Astrocyte (in vitro differentiated cells and primary cell): ENCODE measurements around the gene CABCOCO1. TPM values are rescaled to one million over a fixed set of nuclear protein-coding genes. Genes with fewer than 3 reads are reported as not detected.

ENCODE experiments used
- DNase-seq: peaks from one replicate; pipeline ENCODE4 v3.0.0-alpha.2; 2010; ENCODE audit warnings: low read depth
- FAIRE-seq: peaks from 2 replicates; lab custom pipeline; 2011; peaks lifted over from hg19 to GRCh38; lab: Jason Lieb, UNC
- H2AFZ ChIP-seq: 2 replicates; pipeline ENCODE4 v1.6.0; 2012; ENCODE audit warnings: low read depth, low read length, inconsistent platforms
- H3K27ac ChIP-seq: 2 replicates; pipeline ENCODE4 v1.5.1; 2011; ENCODE audit warnings: low read depth, low read length, inconsistent platforms
- H3K27me3 ChIP-seq: 2 replicates; pipeline ENCODE4 v1.6.0; 2011; ENCODE audit warnings: low read length, inconsistent platforms; ENCODE audit not compliant: insufficient read depth
- H3K36me3 ChIP-seq: 2 replicates; pipeline ENCODE4 v1.5.1; 2011; ENCODE audit warnings: low read length, inconsistent platforms; ENCODE audit not compliant: insufficient read depth
- H3K4me1 ChIP-seq: 2 replicates; pipeline ENCODE4 v1.5.1; 2011; ENCODE audit warnings: low read length, inconsistent platforms; ENCODE audit not compliant: insufficient read depth
- H3K4me2 ChIP-seq: 2 replicates; pipeline ENCODE4 v1.6.0; 2012; ENCODE audit warnings: low read length, inconsistent platforms
- H3K4me3 ChIP-seq: 2 replicates; pipeline ENCODE4 v1.5.1; 2011; ENCODE audit warnings: low read depth, mild to moderate bottlenecking, low read length, inconsistent platforms; ENCODE audit not compliant: insufficient read depth
- H3K79me2 ChIP-seq: 2 replicates; pipeline ENCODE4 v1.6.0; 2012; ENCODE audit warnings: mild to moderate bottlenecking, low read length, inconsistent platforms; ENCODE audit not compliant: insufficient read depth
- H3K9ac ChIP-seq: 2 replicates; pipeline ENCODE4 v1.6.0; 2012; ENCODE audit warnings: mild to moderate bottlenecking, low read length, inconsistent platforms
- H3K9me3 ChIP-seq: 2 replicates; pipeline ENCODE4 v1.5.1; 2012; ENCODE audit warnings: low read depth, mild to moderate bottlenecking, low read length, inconsistent platforms; ENCODE audit not compliant: insufficient read depth
- H4K20me1 ChIP-seq: 2 replicates; pipeline ENCODE4 v1.6.0; 2012; ENCODE audit warnings: low read length, inconsistent platforms; ENCODE audit not compliant: insufficient read depth
- H3K27ac Mint-ChIP-seq: one replicate; pipeline ENCODE4 v1.8.0; 2021; ENCODE audit warnings: mild to moderate bottlenecking, mixed read lengths; ENCODE audit not compliant: unreplicated experiment
- H3K27me3 Mint-ChIP-seq: one replicate; pipeline ENCODE4 v1.8.0; 2021; ENCODE audit warnings: low read depth, mixed read lengths; ENCODE audit not compliant: unreplicated experiment
- H3K36me3 Mint-ChIP-seq: one replicate; pipeline ENCODE4 v1.8.0; 2021; ENCODE audit warnings: low read depth, mixed read lengths; ENCODE audit not compliant: unreplicated experiment
- H3K4me1 Mint-ChIP-seq: one replicate; pipeline ENCODE4 v1.8.0; 2021; ENCODE audit warnings: low read depth, mixed read lengths; ENCODE audit not compliant: unreplicated experiment
- H3K4me3 Mint-ChIP-seq: one replicate; pipeline ENCODE4 v1.8.0; 2021; ENCODE audit warnings: mild to moderate bottlenecking, moderate library complexity, mixed read lengths; ENCODE audit not compliant: unreplicated experiment
- H3K9me3 Mint-ChIP-seq: one replicate; pipeline ENCODE4 v1.8.0; 2021; ENCODE audit warnings: mild to moderate bottlenecking, mixed read lengths; ENCODE audit not compliant: unreplicated experiment
- CTCF ChIP-seq: IDR thresholded peaks from 2 replicates; pipeline ENCODE4 v1.5.1; 2011; ENCODE audit warnings: low read depth, mild to moderate bottlenecking, inconsistent platforms, low read length, moderate library complexity; ENCODE audit not compliant: insufficient read depth
- EZH2 ChIP-seq: IDR thresholded peaks from 2 replicates; pipeline ENCODE4 v1.6.1; 2012; ENCODE audit warnings: mild to moderate bottlenecking, low read length, inconsistent platforms; ENCODE audit not compliant: insufficient read depth
- total RNA-seq: library from RNA; stranded (reverse); gene quantifications from 2 replicates; pipeline ENCODE4 v1.2.1, GENCODE V29; 2021

The CABCOCO1 gene
- total RNA-seq, 1 donor from 2014 or later = 0.23 TPM

- no peaks in the 10 kb centered on the region for H3K4me1 Mint-ChIP-seq
- no peaks in the 10 kb centered on the region for H3K27me3 ChIP-seq
- DNase-seq (no peak), FAIRE-seq (no peak)
- no peaks in the 10 kb centered on the region for H3K79me2 ChIP-seq
- H4K20me1 ChIP-seq = no peaks in the 10 kb centered on the region
- peaks cover 1% of the 10 kb centered on the region for H3K9me3 Mint-ChIP-seq
- H3K36me3 ChIP-seq = no peaks in the 10 kb centered on the region
- H3K9me3 ChIP-seq = no peaks in the 10 kb centered on the region
- no peak overlapping the region for H3K4me3 ChIP-seq
- H3K4me1 ChIP-seq = no peaks in the 10 kb centered on the region
- H3K4me2 ChIP-seq = no peak overlapping the region
- H3K4me3 Mint-ChIP-seq = no peak overlapping the region
- H3K9ac ChIP-seq = no peak overlapping the region
- no peak overlapping the region for H3K27ac Mint-ChIP-seq
- H3K27me3 Mint-ChIP-seq = no peaks in the 10 kb centered on the region
- TF ChIP-seq CTCF (no peak), EZH2 (no peak)
- no peak overlapping the region for H3K27ac ChIP-seq
- H3K36me3 Mint-ChIP-seq = no peaks in the 10 kb centered on the region
- no peak overlapping the region for H2AFZ ChIP-seq
Measured at GRCh38 chr10:61774031-61774430, 111.3 kb downstream of the CABCOCO1 start.

GRCh38 chr10:61775111-61775510 is 112.4 kb downstream of the CABCOCO1 start:
- Mint-ChIP-seq H3K36me3 (no peaks in the 10 kb centered on the region), H3K4me3 (no peak overlapping the region), H3K27me3 (no peaks in the 10 kb centered on the region), H3K27ac (no peak overlapping the region), H3K4me1 (peaks cover 4% of the 10 kb centered on the region), H3K9me3 (peaks cover 1% of the 10 kb centered on the region)
- peaks cover 6% of the 10 kb centered on the region for H3K4me1 ChIP-seq
- no peaks in the 10 kb centered on the region for H3K36me3 ChIP-seq
- no peak for TF ChIP-seq EZH2
- TF ChIP-seq CTCF = no peak
- no peak overlapping the region for H3K9ac ChIP-seq
- no peaks in the 10 kb centered on the region for H3K27me3 ChIP-seq
- no peak for DNase-seq
- no peak overlapping the region for H3K4me3 ChIP-seq
- no peaks in the 10 kb centered on the region for H4K20me1 ChIP-seq
- no peak for FAIRE-seq
- H3K4me2 ChIP-seq = no peak overlapping the region
- H3K27ac ChIP-seq = no peak overlapping the region
- H3K79me2 ChIP-seq = no peaks in the 10 kb centered on the region
- H2AFZ ChIP-seq = no peak overlapping the region
- no peaks in the 10 kb centered on the region for H3K9me3 ChIP-seq

- H3K4me1 Mint-ChIP-seq = peaks cover 7% of the 10 kb centered on the region
- DNase-seq (no peak), FAIRE-seq (no peak)
- Histone ChIP-seq H2AFZ (no peak overlapping the region), H3K27ac (no peak overlapping the region), H3K9me3 (no peaks in the 10 kb centered on the region), H3K9ac (no peak overlapping the region), H3K27me3 (no peaks in the 10 kb centered on the region), H3K4me3 (no peak overlapping the region), H3K4me1 (peaks cover 11% of the 10 kb centered on the region), H4K20me1 (no peaks in the 10 kb centered on the region), H3K4me2 (no peak overlapping the region), H3K36me3 (no peaks in the 10 kb centered on the region), H3K79me2 (no peaks in the 10 kb centered on the region)
- no peaks in the 10 kb centered on the region for H3K36me3 Mint-ChIP-seq
- peaks cover 1% of the 10 kb centered on the region for H3K9me3 Mint-ChIP-seq
- no peak overlapping the region for H3K4me3 Mint-ChIP-seq
- TF ChIP-seq CTCF = no peak
- no peak for TF ChIP-seq EZH2
- no peaks in the 10 kb centered on the region for H3K27me3 Mint-ChIP-seq
- no peak overlapping the region for H3K27ac Mint-ChIP-seq
Measured at GRCh38 chr10:61776615-61777266, 114.0 kb downstream of the CABCOCO1 start.
